SK-N-SH treated with all-trans-retinoic acid at 6 μM for 48 hours (cell line): ENCODE measurements around the gene ZBTB49.

Experiments
- ATAC-seq: fragments of 200-7000 bp; cut with Tn5 transposase; 3 replicates; pipeline ENCODE4 v1.9.1; 2020; ENCODE audit warnings: mild to moderate bottlenecking, moderate library complexity
- ARNTL ChIP-seq: fragments of 450-650 bp; formaldehyde crosslinking; IDR thresholded peaks from 2 replicates; pipeline ENCODE4 v1.5.0; 2020; ENCODE audit warnings: low read depth, mild to moderate bottlenecking, moderate library complexity, borderline replicate concordance
- BACH2 ChIP-seq: fragments of 250-450 bp; sonication (Bioruptor Pico); IDR thresholded peaks from 2 replicates; pipeline ENCODE4 v1.9.0; 2021; ENCODE audit warnings: mild to moderate bottlenecking, borderline replicate concordance
- CSDC2 ChIP-seq: fragments of 250-450 bp; sonication (Bioruptor Pico); IDR thresholded peaks from 2 replicates; pipeline ENCODE4 v1.5.0; 2020; ENCODE audit warnings: mild to moderate bottlenecking, moderate library complexity
- CSRNP3 ChIP-seq: fragments of 250-450 bp; sonication (Bioruptor Pico); IDR thresholded peaks from 2 replicates; pipeline ENCODE4 v1.5.1; 2021; ENCODE audit warnings: mild to moderate bottlenecking, moderate library complexity
- ESRRG ChIP-seq: fragments of 250-450 bp; sonication (Bioruptor Pico); IDR thresholded peaks from 2 replicates; pipeline ENCODE4 v1.6.1; 2021; ENCODE audit warnings: mild to moderate bottlenecking
- GLIS3 ChIP-seq: fragments of 250-450 bp; sonication (Bioruptor Pico); IDR thresholded peaks from 2 replicates; pipeline ENCODE4 v1.5.0; 2020; ENCODE audit warnings: mild to moderate bottlenecking, moderate library complexity
- ISL1 ChIP-seq: fragments of 250-450 bp; sonication (Bioruptor Pico); IDR thresholded peaks from 2 replicates; pipeline ENCODE4 v2.1.2; 2022; ENCODE audit warnings: mild to moderate bottlenecking, moderate library complexity
- OSR1 ChIP-seq: fragments of 250-450 bp; sonication (Bioruptor Pico); IDR thresholded peaks from 2 replicates; pipeline ENCODE4 v1.8.0; 2022; ENCODE audit warnings: moderate library complexity, mild to moderate bottlenecking, inconsistent platforms
- PATZ1 ChIP-seq: fragments of 250-450 bp; sonication (Bioruptor Pico); IDR thresholded peaks from 2 replicates; pipeline ENCODE4 v1.8.0; 2020; ENCODE audit warnings: mild to moderate bottlenecking, moderate library complexity, borderline replicate concordance
- POU6F1 ChIP-seq: fragments of 250-450 bp; sonication (Bioruptor Pico); IDR thresholded peaks from 2 replicates; pipeline ENCODE4 v1.8.0; 2021; ENCODE audit warnings: low read depth, mild to moderate bottlenecking, moderate library complexity, borderline replicate concordance
- PPARA ChIP-seq: fragments of 250-450 bp; sonication (Bioruptor Pico); IDR thresholded peaks from 2 replicates; pipeline ENCODE4 v1.5.0; 2020; ENCODE audit warnings: mild to moderate bottlenecking, borderline replicate concordance
- RARB ChIP-seq: fragments of 250-450 bp; sonication (Bioruptor Pico); IDR thresholded peaks from 2 replicates; pipeline ENCODE4 v1.8.0; 2021; ENCODE audit warnings: mild to moderate bottlenecking, moderate library complexity
- SNAI2 ChIP-seq: fragments of 250-450 bp; sonication (Bioruptor Pico); IDR thresholded peaks from 2 replicates; pipeline ENCODE4 v1.5.0; 2020; ENCODE audit warnings: mild to moderate bottlenecking, moderate library complexity
- TCF4 ChIP-seq: fragments of 250-450 bp; sonication (Bioruptor Pico); IDR thresholded peaks from 2 replicates; pipeline ENCODE4 v1.8.0; 2021; ENCODE audit warnings: mild to moderate bottlenecking, moderate library complexity, borderline replicate concordance
- TOX ChIP-seq: fragments of 250-450 bp; sonication (Bioruptor Pico); IDR thresholded peaks from 2 replicates; pipeline ENCODE4 v1.8.0; 2021; ENCODE audit warnings: mild to moderate bottlenecking, moderate library complexity, borderline replicate concordance
- TSHZ2 ChIP-seq: fragments of 250-450 bp; sonication (Bioruptor Pico); IDR thresholded peaks from 2 replicates; pipeline ENCODE4 v1.5.0; 2020; ENCODE audit warnings: mild to moderate bottlenecking, moderate library complexity
- ZC3H10 ChIP-seq: fragments of 250-450 bp; sonication (Bioruptor Pico); IDR thresholded peaks from 2 replicates; pipeline ENCODE4 v1.5.1; 2021; ENCODE audit warnings: mild to moderate bottlenecking, moderate library complexity
- ZFP3 ChIP-seq: fragments of 250-450 bp; sonication (Bioruptor Pico); IDR thresholded peaks from 2 replicates; pipeline ENCODE4 v1.5.0; 2020; ENCODE audit warnings: mild to moderate bottlenecking, moderate library complexity
- ZFP30 ChIP-seq: fragments of 450-650 bp; formaldehyde crosslinking; IDR thresholded peaks from 2 replicates; pipeline ENCODE4 v1.5.0; 2022; ENCODE audit warnings: mild to moderate bottlenecking, moderate library complexity
- ZNF565 ChIP-seq: fragments of 450-650 bp; formaldehyde crosslinking; conservative IDR thresholded peaks from 2 replicates; pipeline ENCODE4 v1.5.0; 2020; ENCODE audit warnings: low read depth, mild to moderate bottlenecking, moderate library complexity
- ZNF70 ChIP-seq: fragments of 450-650 bp; formaldehyde crosslinking; IDR thresholded peaks from 2 replicates; pipeline ENCODE4 v1.5.0; 2020; ENCODE audit warnings: mild to moderate bottlenecking, moderate library complexity
- ZNF8 ChIP-seq: fragments of 450-650 bp; formaldehyde crosslinking; IDR thresholded peaks from 2 replicates; pipeline ENCODE4 v1.5.0; 2020; ENCODE audit warnings: mild to moderate bottlenecking, moderate library complexity

The ZBTB49 gene

GRCh38 chr4:4328206-4328605 lies 38.2 kb downstream of the ZBTB49 start:
- ATAC-seq, result no peak
- no peak for TF ChIP-seq SNAI2 (CRISPR knock-in tag)
- no peak for TF ChIP-seq TCF4 (CRISPR knock-in tag)
- TF ChIP-seq OSR1 (CRISPR knock-in tag), result no peak
- TF ChIP-seq ZFP30 (CRISPR knock-in tag), result no peak
- TF ChIP-seq, all 23 proteins: peak for 0

GRCh38 chr4:4328840-4329239 lies 38.8 kb downstream of the ZBTB49 start:
- ATAC-seq, result no peak
- TF ChIP-seq SNAI2 (CRISPR knock-in tag) (no peak), TCF4 (CRISPR knock-in tag) (no peak), ZFP3 (CRISPR knock-in tag) (no peak), ZNF565 (no peak), CSRNP3 (CRISPR knock-in tag) (no peak), GLIS3 (CRISPR knock-in tag) (no peak), ISL1 (CRISPR knock-in tag) (no peak), BACH2 (CRISPR knock-in tag) (no peak), PPARA (CRISPR knock-in tag) (no peak), ZFP30 (CRISPR knock-in tag) (no peak), ZNF8 (no peak), TOX (CRISPR knock-in tag) (no peak), ARNTL (no peak), OSR1 (CRISPR knock-in tag) (no peak), ESRRG (CRISPR knock-in tag) (no peak), PATZ1 (CRISPR knock-in tag) (no peak)

GRCh38 chr4:4329496-4329895 lies 39.4 kb downstream of the ZBTB49 start:
- ATAC-seq, result no peak
- TF ChIP-seq GLIS3 (CRISPR knock-in tag) (no peak), PATZ1 (CRISPR knock-in tag) (no peak), ESRRG (CRISPR knock-in tag) (no peak), ZNF8 (no peak), TSHZ2 (no peak), TOX (CRISPR knock-in tag) (no peak), TCF4 (CRISPR knock-in tag) (no peak), ZFP3 (CRISPR knock-in tag) (no peak), RARB (CRISPR knock-in tag) (no peak), PPARA (CRISPR knock-in tag) (no peak), ZFP30 (CRISPR knock-in tag) (no peak), ARNTL (no peak), BACH2 (CRISPR knock-in tag) (no peak), ZNF565 (no peak), ISL1 (CRISPR knock-in tag) (no peak), ZNF70 (CRISPR knock-in tag) (no peak), SNAI2 (CRISPR knock-in tag) (no peak), CSDC2 (no peak), ZC3H10 (CRISPR knock-in tag) (no peak)
- TF ChIP-seq, all 23 proteins: peak for 0

GRCh38 chr4:4330794-4331193 lies 40.7 kb downstream of the ZBTB49 start:
- ATAC-seq, result no peak
- no peak for TF ChIP-seq PATZ1 (CRISPR knock-in tag)
- TF ChIP-seq BACH2 (CRISPR knock-in tag), result no peak
- no peak for TF ChIP-seq ZNF565
- TF ChIP-seq CSDC2, result no peak
- no peak for TF ChIP-seq SNAI2 (CRISPR knock-in tag)
- no peak for TF ChIP-seq ISL1 (CRISPR knock-in tag)
- TF ChIP-seq POU6F1 (CRISPR knock-in tag), result no peak
- no peak for TF ChIP-seq ARNTL
- TF ChIP-seq ZFP3 (CRISPR knock-in tag), result no peak
- no peak for TF ChIP-seq ZC3H10 (CRISPR knock-in tag)
